SH-SY5Y (cell line): Measurements from ENCODE around the gene KLF7.

Source experiments
- GATA2 ChIP-seq: IDR thresholded peaks from 2 replicates; pipeline ENCODE4 v1.6.1; 2011; ENCODE audit warnings: mild to moderate bottlenecking, low read depth, low read length
- GATA3 ChIP-seq: IDR thresholded peaks from 2 replicates; pipeline ENCODE4 v1.6.1; 2011; ENCODE audit warnings: low read depth, mild to moderate bottlenecking, low read length, moderate library complexity

KLF7 gene

GRCh38 chr2:207091928-207092327 is 73.8 kb downstream of the KLF7 start:
- TF ChIP-seq GATA3 (no peak), GATA2 (no peak)

DNA sequence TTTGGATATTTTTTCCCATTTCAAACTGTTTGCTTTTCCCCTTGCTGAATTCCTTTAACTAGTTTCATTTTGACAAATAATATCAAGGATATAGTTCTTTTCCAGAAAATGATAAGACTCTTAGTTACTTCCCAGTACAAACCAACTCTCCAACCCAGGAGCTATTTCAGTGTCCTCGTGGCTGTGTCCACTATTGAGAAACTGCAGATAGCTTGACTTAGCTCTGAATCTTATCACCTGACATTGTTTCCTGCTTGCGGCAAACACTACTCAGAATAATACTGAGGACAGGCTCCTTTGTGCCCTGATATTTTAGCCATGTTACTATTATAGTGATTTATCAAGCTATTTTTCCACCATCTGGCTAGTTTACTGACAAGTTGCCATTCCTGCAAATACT is 74.6 kb downstream of the KLF7 start:
- no peak for TF ChIP-seq GATA2
- TF ChIP-seq GATA3, result no peak

GRCh38 chr2:207090389-207090788 is 75.4 kb downstream of the KLF7 start:
- TF ChIP-seq GATA2 (no peak), GATA3 (no peak)

DNA sequence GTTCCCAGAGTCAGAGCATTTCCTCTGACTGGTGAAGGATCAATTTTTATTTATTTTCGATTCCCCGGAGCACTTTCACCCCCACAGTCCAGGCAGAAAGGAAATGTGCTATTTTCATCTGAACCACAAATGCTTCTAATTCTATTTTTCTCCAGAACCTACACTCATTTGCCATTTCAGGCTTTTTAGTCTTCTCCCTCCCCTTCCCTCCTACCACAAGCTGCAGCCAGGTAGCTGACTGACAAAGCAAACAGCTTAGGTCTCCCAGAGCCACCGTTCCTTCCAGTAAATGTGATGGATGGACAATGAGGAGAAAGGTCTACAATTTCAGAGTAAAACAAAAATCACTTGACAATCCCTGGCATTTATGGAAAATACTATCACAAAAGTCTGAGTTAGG is 76.9 kb downstream of the KLF7 start:
- TF ChIP-seq GATA2, result no peak
- no peak for TF ChIP-seq GATA3

DNA sequence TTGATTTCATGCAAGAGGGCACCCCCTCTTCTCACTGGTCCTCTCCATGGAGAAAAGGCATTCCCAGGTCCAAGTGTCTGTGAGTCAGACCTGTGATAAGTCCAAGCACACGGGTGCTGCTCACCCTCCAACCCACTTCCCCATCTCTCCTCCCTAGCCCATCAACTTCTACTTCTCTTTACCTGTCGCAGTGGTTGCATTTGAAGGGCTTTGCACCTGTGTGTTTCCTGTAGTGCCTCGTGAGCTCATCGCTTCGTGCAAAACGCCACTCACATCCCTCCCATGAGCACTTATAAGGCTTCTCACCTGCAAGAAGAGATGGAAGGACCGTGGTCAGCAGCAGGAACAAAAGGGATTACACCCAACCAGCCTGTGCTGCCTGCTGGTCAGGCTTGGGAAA is 77.5 kb downstream of the KLF7 start:
- TF ChIP-seq GATA2 (no peak), GATA3 (no peak)

- TF ChIP-seq GATA2, result peak; percentile 33
- TF ChIP-seq GATA3, result peak; percentile 41
These were observed 78.5 kb downstream of the KLF7 start for GRCh38 chr2:207087046-207087902.

DNA sequence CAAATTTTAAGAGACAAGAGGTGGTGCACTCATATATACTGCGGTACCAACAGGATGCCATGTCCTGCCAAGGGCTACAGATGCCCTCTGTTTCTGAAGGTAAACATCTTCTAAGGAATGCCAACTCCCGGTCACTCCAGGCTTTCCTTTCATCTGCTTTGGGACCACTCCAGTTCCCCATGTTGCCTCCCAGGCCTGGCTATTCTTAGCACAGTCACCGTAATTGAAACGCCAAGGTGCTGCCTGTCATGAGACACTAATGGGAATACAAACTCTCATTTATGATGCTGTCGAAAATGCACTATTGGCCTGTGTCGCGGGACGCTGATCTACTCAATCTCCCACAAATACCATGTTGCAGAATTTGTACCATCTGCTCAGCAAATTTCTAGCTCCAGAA is 79.6 kb downstream of the KLF7 start:
- no peak for TF ChIP-seq GATA2
- TF ChIP-seq GATA3, result no peak

GRCh38 chr2:207085110-207085509 is 80.6 kb downstream of the KLF7 start:
- TF ChIP-seq GATA3, result no peak
- TF ChIP-seq GATA2, result no peak

- TF ChIP-seq GATA3 (no peak), GATA2 (no peak)
These were observed 82.2 kb downstream of the KLF7 start for GRCh38 chr2:207083361-207084110.

GRCh38 chr2:207082619-207083018 is 83.1 kb downstream of the KLF7 start:
- no peak for TF ChIP-seq GATA2
- no peak for TF ChIP-seq GATA3

DNA sequence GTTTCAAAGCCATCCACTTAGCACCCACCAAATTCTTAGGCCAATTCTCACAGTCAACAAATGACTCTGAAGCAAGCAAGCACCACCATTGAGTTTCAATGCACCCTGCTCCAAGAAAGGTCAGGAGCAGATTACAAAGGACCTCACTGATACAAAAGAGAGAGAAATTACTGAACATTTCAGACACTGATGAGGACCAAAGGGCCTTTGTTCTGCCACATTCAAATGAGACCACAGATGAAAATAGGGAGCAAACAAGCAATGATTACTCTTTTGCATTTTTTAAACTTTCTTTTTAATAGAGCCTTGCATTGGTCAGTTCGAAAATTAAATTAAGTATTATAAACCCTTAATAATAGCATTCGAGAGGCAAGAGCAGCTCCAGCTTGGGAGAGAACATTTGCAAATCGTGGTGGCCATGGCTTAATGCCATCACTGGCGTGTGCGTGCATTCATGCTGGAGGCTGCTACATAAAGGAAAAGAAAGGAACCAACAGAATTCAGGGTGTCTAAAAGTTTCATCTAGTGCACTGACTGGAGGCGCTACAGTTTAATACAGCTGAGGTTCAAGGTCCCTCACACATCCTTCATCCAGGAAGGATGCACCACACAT is 87.5 kb downstream of the KLF7 start:
- TF ChIP-seq GATA2 (no peak), GATA3 (no peak)

DNA sequence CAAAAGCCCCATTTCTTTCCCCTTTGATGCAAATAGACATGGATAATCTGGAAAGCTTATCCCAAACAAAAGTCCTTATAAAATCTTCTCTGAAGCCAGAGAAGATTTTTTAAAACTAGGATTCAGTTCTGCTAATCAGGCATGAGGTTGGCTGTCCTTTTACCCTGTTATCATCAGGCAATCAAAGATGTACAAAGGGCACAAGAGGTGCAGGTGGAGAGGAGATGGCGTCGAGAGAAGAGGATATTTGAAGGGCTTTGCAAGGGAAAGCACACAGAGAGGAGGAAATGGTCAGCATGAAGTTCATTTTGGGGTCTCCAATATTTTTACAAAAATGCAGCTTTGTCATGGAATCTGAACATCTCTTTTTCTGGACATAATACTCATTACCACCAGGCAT is 88.5 kb downstream of the KLF7 start:
- TF ChIP-seq GATA2 (no peak), GATA3 (0 out of 2 replicates have a peak, but pooled peaks have one; percentile 16)

- no peak for TF ChIP-seq GATA2
- no peak for TF ChIP-seq GATA3
These were observed 90.3 kb downstream of the KLF7 start for GRCh38 chr2:207075456-207075855.
